B cell (primary cell): ENCODE data around the gene MFRP. TPM values are rescaled to one million over a fixed set of nuclear protein-coding genes. Genes with fewer than 3 reads are reported as not detected.

ENCODE experiments used
- ATAC-seq: fragments of 200-7000 bp; cut with Tn5 transposase; one replicate; pipeline ENCODE4 v1.10.0; 2021; ENCODE audit warnings: low read depth, mild to moderate bottlenecking, moderate number of reproducible peaks, moderate library complexity
- CTCF ChIA-PET: fragments of 350-600 bp; sonication (Branson Sonifier 250); formaldehyde crosslinking; loops from one replicate; lab custom pipeline; 2021; ENCODE audit warnings: antibody characterized with exemption, inconsistent platforms; lab: Charles Lee
- POLR2A ChIA-PET: fragments of 350-600 bp; sonication (Branson Sonifier 250); formaldehyde crosslinking; loops from one replicate; lab custom pipeline; 2021; ENCODE audit warnings: antibody characterized with exemption; lab: Charles Lee
- DNase-seq: peaks from one replicate; pipeline ENCODE4 v3.0.0; 2013
- H2AFZ ChIP-seq: 2 replicates; pipeline ENCODE4 v1.6.1; 2012; ENCODE audit warnings: mild to moderate bottlenecking, low read depth, low read length; ENCODE audit not compliant: insufficient read depth, poor library complexity, severe bottlenecking
- H3K27ac ChIP-seq, 2 donors: 1 replicate in 1 of 2; 2 replicates in 1 of 2; pipeline ENCODE4 v1.5.1; 2012 to 2013; ENCODE audit warnings: low read length in 2 of 2, mild to moderate bottlenecking in 2 of 2, moderate library complexity in 1 of 2
- H3K27me3 ChIP-seq, 4 experiments: fragments of 200-600 bp in 1 of 4; sonication (generic) in 1 of 4; replicated peaks in 1 of 4; 1 replicate in 2 of 4; 2 replicates in 2 of 4; pipeline versions ENCODE4 v1.6.1 to v1.7.0; 2013 to 2016; ENCODE audit warnings: low read length in 3 of 4, mild to moderate bottlenecking in 2 of 4, mixed read lengths in 1 of 4, moderate library complexity in 1 of 4; ENCODE audit not compliant: insufficient read depth in 4 of 4, control insufficient read depth in 3 of 4; ENCODE audit errors: control extremely low read depth in 1 of 4
- H3K36me3 ChIP-seq, 2 experiments: replicated peaks in 1 of 2; 1 replicate in 1 of 2; 2 replicates in 1 of 2; pipeline versions ENCODE4 v1.6.1 to v1.7.1; 2013; ENCODE audit warnings: low read length in 1 of 2; ENCODE audit not compliant: insufficient read depth in 2 of 2, control insufficient read depth in 1 of 2; ENCODE audit errors: control extremely low read depth in 1 of 2, extremely low read depth in 1 of 2
- H3K4me1 ChIP-seq, 2 donors: fragments of 200-600 bp in 1 of 2; sonication (generic) in 1 of 2; 1 replicate in 1 of 2; 2 replicates in 1 of 2; pipeline versions ENCODE4 v1.5.1 to v1.6.1; 2013 to 2017; ENCODE audit warnings: low read length in 2 of 2; ENCODE audit not compliant: control insufficient read depth in 2 of 2, insufficient read depth in 2 of 2
- H3K4me2 ChIP-seq: replicated peaks from 2 replicates; pipeline ENCODE3; 2012; ENCODE audit warnings: mild to moderate bottlenecking, low read depth, low read length; ENCODE audit not compliant: poor library complexity, severe bottlenecking
- H3K4me3 ChIP-seq, 5 experiments: fragments of 200-600 bp in 1 of 5; sonication (generic) in 1 of 5; 1 replicate in 3 of 5; 2 replicates in 2 of 5; pipeline versions ENCODE4 v1.5.1 to v1.7.0; 2011 to 2016; ENCODE audit warnings: low read length in 4 of 5, mild to moderate bottlenecking in 4 of 5, low read depth in 2 of 5, control low read depth in 1 of 5, moderate library complexity in 1 of 5; ENCODE audit not compliant: insufficient read depth in 1 of 5; ENCODE audit errors: control extremely low read depth in 1 of 5, extremely low read depth in 1 of 5
- H3K79me2 ChIP-seq: fragments of 200-600 bp; sonication (generic); one replicate; pipeline ENCODE4 v1.6.0; 2016; ENCODE audit warnings: low read length; ENCODE audit not compliant: control insufficient read depth, insufficient read depth
- H3K9ac ChIP-seq: fragments of 200-600 bp; sonication (generic); 2 replicates; pipeline ENCODE4 v1.6.1; 2017; ENCODE audit warnings: mild to moderate bottlenecking, low read length, moderate library complexity
- H3K9me3 ChIP-seq, 3 donors: one replicate each; pipeline versions ENCODE4 v1.6.1 to v1.7.1; 2013; ENCODE audit warnings: low read length in 2 of 3; ENCODE audit not compliant: control insufficient read depth in 2 of 3, insufficient read depth in 1 of 3; ENCODE audit errors: control extremely low read depth in 1 of 3
- H4K20me1 ChIP-seq: 2 replicates; pipeline ENCODE4 v1.6.0; 2012; ENCODE audit warnings: mild to moderate bottlenecking, low read length; ENCODE audit not compliant: insufficient read depth, control insufficient read depth, poor library complexity, severe bottlenecking
- H3K27ac Mint-ChIP-seq: one replicate; pipeline ENCODE4 v1.8.0; 2021; ENCODE audit warnings: mixed read lengths
- H3K27me3 Mint-ChIP-seq: one replicate; pipeline ENCODE4 v1.8.0; 2021; ENCODE audit warnings: mixed read lengths
- H3K4me1 Mint-ChIP-seq: one replicate; pipeline ENCODE4 v1.8.0; 2021; ENCODE audit warnings: mixed read lengths
- H3K4me3 Mint-ChIP-seq: one replicate; pipeline ENCODE4 v1.8.0; 2021; ENCODE audit warnings: mixed read lengths
- H3K9me3 Mint-ChIP-seq: one replicate; pipeline ENCODE4 v1.8.0; 2022; ENCODE audit warnings: mixed read lengths; ENCODE audit not compliant: insufficient read depth
- CTCF ChIP-seq: fragments of 200-600 bp; IDR thresholded peaks from one replicate; pipeline ENCODE4 v1.8.0; 2022; ENCODE audit warnings: antibody characterized with exemption, mild to moderate bottlenecking
- EZH2 ChIP-seq: IDR thresholded peaks from 2 replicates; pipeline ENCODE4 v1.6.1; 2012; ENCODE audit warnings: borderline replicate concordance, low read depth, mild to moderate bottlenecking, moderate library complexity, low read length; ENCODE audit not compliant: insufficient read depth, poor library complexity, severe bottlenecking
- WGBS: methylation state at CpG from one replicate; pipeline ENCODE4 v1.1.5; 2013; ENCODE audit warnings: missing lambda C conversion rate; ENCODE audit not compliant: insufficient coverage; 5-methylcytosine and 5-hydroxymethylcytosine counted together
- intact Hi-C: fragments of 100-400 bp; cut with micrococcal nuclease; formaldehyde crosslinking; loops from one replicate; pipeline ENCODE4 v1.10.0; 2022
- polyA plus RNA-seq: library from polyadenylated mRNA; depleted of rRNA; stranded (reverse); fragments of >200 nt; gene quantifications from 2 replicates; pipeline ENCODE4 v1.2.3, GENCODE V29; 2012
- total RNA-seq, 2 donors: library from RNA; stranded (reverse); fragments of 120-200 nt in 1 of 2; gene quantifications; 1 replicate in 1 of 2; 2 replicates in 1 of 2; pipeline versions ENCODE4 v1.2.3 to v1.2.4, GENCODE V29; 2013 to 2022

MFRP gene
- total and polyA plus RNA-seq, 2 donors (not counting 1 experiment from before 2014, with no cell fraction given) = not detected

GRCh38 chr11:119373921-119374631, 27.6 kb upstream of the MFRP start:
- H3K9me3 Mint-ChIP-seq = no peaks in the 10 kb centered on the region
- peak; percentile 51 for DNase-seq
- ATAC-seq = peak; percentile 53
- Histone ChIP-seq H4K20me1 (no peaks in the 10 kb centered on the region), H3K79me2 (no peaks in the 10 kb centered on the region), H3K4me3 (no peak overlapping the region), H3K27ac (no peak overlapping the region), H3K4me1 (no peaks in the 10 kb centered on the region), H3K27me3 (peaks cover 0 to 10% (median 0%) of the 10 kb centered on the region in 4 experiments), H3K36me3 (no peaks in the 10 kb centered on the region), H3K4me2 (no peak overlapping the region), H2AFZ (no peak overlapping the region), H3K9me3 (no peaks in the 10 kb centered on the region), H3K9ac (no peak overlapping the region)
- no peak overlapping the region for H3K27ac Mint-ChIP-seq
- intact Hi-C loops = no loop called here
- H3K27me3 Mint-ChIP-seq = peaks cover 18% of the 10 kb centered on the region
- WGBS = 57% methylated on average over 2 of the region's 5 CpGs
- POLR2A ChIA-PET = interaction anchor here (0.6 kb wide), 1 partner anchor 1680 kb away, joined by 4 read pairs; no protein-coding TSS in a partner anchor
- CTCF ChIA-PET = interaction anchor here (0.6 to 5.5 kb wide), 5 partner anchors 11 to 168 kb away, joined by 3 to 46 read pairs (median 3); no protein-coding TSS in a partner anchor
- no peaks in the 10 kb centered on the region for H3K4me1 Mint-ChIP-seq
- H3K4me3 Mint-ChIP-seq = no peak overlapping the region
- no peak for TF ChIP-seq EZH2
- peak; percentile 68 for TF ChIP-seq CTCF
